NOMO-1 (cell line): ENCODE measurements around the gene PRUNE2.
A peak's percentile ranks its signal among the peaks of the same experiment; 100 is the strongest.
"Not testable (repeated sequence)": the region's sequence is repeated elsewhere in the genome, so short reads cannot be mapped to it uniquely, and the experiment has no call there.

Experiments
- DNase-seq, 2 experiments: peaks; one replicate each; lab custom pipeline; 2025; ENCODE audit not compliant: unreplicated experiment in 2 of 2; lab: John Stamatoyannopoulos, UW

The PRUNE2 gene

DNA sequence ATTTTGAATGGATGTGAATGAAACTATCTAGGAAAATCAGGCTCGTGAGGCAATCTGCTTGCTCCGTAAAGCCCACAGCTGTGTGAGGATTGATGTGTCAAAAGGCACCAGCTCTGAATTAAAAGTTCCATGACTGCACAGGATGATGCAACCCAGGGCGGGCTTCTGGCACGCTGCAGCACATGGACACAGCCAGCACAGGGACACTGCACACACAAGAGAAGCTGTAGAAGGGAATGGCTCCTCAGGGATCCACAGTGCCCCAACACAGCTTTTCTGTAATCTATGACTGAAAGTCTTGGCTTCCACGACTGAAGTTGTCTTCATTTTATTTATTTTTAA, 295.9 kb downstream of the PRUNE2 start:
- peak in 1 of 2 experiments; percentile 23 for DNase-seq

DNA sequence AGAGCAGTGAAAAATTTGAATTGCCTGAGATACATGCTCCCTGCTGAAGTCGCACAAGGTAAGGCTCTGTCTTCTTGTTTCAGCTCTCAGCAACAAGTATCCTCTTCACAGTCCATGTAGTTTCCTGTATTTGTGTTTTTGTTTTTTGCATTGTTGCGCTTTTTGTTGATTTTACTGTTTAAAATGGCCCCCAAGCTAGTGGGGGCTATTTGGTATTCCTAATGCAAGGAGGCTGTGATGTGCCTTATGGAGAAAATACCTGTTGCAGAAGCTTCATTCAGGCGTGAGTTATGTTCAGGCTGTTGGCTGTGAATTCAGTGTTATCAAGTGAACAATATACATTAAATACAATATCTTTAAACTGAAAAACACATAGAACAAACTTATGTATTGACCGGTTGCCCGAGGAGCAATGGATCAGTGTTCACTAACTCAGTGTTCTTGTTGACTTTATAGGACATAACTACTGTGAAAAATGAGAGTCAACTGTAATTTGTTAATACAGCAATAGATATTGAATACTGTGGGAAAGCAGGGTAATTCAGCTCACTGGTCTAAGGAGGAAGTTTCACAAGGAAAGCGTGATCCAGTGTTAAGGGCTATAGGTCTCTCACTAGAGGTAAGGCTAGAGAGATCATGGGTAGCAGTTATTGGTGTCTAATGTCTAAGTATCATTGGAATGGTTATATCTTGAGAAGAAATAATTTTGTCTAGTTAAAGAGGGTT, 296.5 kb downstream of the PRUNE2 start:
- no peak for DNase-seq

DNA sequence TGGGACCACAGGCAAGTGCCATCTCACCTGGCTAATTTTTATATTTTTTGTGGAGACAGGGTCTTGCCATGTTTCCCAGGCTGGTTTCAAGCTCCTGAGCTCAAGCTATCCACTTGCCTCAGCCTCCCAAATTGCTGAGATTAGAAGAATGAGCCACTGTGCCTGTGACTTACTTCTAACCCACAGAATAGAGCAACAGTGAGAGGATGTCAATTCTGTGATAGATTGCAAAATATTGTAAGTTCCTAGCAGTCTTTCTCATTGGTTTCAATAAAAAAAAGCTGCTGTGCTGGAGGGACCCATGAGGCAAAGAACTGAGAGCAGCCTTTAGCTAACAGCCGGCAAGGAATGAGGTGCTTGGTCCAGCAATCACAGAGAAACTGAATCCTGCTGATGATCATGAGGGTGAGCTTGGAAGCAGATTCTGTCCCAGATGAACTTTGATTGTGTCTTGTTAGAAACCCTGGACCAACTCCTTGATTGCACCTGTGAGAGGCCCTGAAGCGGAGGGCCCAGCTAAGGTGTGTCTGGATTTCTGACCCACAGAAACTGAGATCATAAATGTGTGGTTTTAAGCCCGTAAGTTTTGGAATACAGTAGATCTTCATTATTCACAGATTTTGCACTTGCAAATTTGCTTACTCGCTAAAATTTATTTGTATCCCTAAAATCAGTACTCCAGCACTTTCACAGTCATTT, 297.2 kb downstream of the PRUNE2 start:
- no peak for DNase-seq

DNA sequence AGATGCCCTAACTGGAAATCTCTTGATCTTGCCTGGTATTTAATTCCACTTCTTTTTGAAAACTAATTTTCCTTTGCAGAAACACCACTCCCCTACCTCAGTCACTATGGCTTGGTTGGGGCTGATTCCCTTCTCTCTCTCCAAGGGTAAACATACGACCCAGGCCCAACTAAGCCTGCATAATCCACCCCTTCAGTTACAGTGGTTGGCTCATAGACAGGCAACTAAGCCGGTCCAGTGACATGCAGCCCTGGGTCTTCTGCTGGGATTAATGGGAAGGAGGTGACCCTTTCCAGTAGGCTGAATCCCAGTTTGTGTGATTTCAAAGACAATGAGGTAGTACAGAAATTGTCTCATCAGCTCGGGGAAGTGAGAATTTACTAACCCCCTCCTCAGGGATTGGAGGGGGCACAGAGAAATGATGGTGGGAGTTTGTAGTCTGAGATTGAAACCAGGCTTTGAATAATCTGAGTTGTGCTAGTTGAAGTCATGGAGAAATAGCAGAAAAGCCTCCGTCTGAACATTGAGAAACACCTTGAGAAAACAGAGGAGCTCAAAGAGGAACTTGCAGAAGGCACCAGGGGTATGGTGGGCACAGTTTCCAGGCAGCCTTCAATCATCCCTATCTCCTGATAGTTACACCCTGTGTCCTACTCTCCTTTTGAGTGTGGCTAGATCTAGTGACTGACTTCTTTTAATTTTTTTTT, 298.0 kb downstream of the PRUNE2 start:
- DNase-seq, result peak in 1 of 2 experiments; percentile 59

DNA sequence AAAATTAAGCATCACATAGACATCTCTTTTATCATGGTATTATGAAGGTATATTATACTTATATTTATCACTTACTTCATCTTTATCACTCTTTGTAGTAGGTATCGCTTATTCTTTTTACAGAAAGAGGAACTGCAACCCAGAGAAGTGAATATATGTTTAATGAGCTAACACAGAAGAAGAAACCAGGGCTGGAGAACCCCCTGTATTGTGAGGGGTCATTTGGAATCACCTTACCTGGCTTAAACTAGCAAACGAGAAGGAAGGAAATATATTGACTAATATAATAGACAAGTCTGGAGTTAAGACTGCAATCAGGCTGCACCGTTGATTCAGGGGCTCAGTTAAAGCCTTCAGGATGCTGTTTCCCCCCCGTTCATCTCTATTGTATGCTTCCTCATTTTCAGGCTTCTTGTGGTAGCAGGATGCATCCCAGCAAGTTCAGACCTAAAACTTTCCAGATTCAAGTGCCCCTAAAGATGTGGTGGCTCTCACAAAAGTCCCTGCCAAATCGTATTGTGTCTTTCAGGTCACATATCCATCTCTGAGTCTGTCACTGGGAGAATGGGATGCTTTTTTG, 300.5 kb downstream of the PRUNE2 start:
- DNase-seq, result peak in 1 of 2 experiments; percentile 47

DNA sequence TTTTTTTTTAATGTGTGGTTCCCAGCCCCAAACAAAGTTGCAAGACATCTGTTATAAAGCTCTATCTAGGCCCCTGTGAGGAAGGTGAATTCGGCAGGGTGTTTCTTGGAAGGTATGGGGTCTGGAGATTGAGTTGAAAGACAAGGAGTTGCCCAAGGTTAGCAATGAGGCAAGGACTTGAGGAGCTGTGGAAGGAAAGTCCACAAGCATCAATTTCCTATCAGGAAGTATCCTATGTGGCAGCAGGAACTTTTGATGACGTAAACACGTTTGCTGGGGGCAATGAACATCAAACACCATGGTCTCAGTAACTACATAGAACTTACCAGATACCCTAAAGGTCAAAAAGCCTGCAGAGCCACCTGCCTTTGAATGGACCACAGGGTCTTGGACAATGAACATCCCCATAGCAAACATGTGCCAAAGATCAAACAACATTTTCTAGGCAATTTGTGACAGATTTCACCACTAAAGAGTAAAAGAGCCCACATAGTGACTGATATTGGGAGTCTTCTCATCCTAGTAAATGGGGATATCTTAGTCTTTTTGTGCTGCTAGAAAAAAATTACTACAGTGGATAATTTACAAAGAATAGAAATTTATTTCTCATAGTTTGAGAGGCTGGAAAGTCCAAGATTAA, 301.9 kb downstream of the PRUNE2 start:
- DNase-seq, result no peak

DNA sequence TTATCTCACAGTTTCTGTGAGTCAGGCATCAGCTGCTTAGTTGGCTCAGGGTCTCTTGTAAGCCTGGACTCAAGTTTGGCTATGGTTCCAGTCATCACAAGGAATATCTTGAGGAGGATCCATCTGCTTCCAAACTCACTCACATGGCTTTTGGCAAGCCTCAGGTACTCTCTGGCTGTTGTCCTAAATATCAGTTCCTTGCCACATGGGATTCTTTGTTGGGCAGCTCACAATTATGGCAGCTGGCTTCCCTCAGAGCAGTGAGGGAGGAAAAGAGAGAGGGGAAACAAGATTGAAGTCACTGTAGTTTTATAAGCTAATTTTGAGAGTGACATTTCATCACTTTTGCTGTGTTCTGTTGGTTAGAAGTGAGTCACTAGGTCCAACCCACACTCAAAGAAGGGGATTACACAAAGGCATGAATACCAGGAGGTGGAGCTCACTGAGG, 302.4 kb downstream of the PRUNE2 start:
- peak in 1 of 2 experiments; percentile 66 for DNase-seq

DNA sequence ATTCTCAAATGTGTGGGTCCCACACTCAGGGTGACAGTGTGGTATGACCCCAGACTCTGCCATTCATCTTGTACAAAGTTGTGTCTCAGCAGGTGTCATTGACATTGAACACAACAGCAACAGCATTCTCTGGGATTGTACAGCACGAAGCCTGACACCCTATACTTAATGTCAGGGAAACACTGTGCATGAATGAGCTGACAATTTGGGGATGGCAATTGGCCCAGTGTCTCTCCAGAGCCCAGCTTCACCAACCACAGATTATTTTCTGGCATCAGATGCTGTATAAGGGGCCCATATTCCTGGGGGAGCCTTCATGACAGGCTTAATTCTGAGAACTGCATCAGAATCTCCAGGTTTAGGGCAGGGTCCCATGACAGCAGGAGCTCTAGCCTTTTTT, 303.7 kb downstream of the PRUNE2 start:
- no peak for DNase-seq

DNA sequence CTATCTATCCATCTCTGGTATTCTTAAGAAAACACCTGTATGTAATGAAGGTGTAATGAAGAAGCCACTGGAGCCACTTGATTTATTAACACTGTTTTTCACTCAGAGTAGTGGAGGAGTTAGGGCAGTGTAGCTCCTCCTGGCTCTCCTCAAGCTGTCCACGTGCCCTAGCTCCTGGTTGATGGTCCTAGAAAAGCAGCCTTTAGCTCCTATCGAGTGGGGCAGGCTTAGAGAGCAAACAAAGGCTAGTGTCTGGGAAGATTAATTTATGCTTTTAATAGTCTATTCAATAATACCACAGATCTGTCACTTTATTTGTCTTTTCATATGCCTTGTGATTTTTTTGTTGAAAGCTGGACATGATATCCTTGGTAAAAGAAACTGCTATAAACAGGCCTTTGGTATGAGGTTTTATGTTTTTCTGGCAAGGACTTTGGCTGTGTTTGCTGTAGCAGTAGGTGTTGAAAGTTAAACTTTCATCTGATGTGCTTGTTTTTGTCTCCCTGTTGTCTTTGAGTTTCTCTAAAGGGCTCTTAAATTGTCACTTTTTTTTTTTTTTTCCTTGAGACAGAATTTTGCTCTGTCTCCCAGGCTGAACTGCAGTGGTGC, 305.8 kb downstream of the PRUNE2 start:
- no peak for DNase-seq

DNA sequence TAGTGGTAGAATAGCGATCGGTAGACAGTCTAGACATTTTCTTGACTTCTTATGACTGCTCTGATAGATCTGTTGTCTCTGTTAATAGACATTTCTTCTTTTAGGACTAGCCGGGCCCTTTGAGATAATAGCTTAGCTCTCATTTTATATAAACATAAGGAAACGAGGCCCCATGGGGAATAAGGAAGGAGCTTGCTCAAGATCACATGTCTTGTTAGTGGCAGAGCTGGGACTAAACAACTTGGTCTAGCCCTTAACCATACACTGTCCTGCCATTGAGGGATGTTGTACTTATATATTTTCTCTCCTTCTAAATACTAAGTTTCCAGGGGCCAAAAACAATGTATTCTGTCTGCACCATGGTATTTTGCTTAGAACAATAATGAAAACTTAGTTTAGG, 306.9 kb downstream of the PRUNE2 start:
- no peak for DNase-seq

DNA sequence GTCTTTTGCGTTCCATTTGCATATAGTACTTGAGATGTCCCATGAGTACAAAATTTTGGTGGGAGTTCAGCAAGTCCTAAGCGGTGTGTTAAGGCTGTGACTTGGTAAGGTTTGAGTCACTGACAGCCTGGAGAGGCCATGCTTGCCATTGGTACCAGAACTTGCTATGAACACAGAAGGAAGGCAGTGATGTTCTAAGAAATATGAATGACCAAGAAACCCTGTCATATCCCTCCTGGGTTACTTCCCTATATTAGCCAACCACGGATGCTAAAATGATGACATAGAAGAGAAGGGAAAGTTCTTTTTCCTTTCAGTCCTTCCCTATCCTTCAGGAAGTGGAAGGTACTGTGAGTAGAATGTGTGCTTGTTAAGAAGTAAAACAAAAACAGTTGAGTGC, 310.3 kb downstream of the PRUNE2 start:
- DNase-seq, result peak in 1 of 2 experiments; percentile 29

DNA sequence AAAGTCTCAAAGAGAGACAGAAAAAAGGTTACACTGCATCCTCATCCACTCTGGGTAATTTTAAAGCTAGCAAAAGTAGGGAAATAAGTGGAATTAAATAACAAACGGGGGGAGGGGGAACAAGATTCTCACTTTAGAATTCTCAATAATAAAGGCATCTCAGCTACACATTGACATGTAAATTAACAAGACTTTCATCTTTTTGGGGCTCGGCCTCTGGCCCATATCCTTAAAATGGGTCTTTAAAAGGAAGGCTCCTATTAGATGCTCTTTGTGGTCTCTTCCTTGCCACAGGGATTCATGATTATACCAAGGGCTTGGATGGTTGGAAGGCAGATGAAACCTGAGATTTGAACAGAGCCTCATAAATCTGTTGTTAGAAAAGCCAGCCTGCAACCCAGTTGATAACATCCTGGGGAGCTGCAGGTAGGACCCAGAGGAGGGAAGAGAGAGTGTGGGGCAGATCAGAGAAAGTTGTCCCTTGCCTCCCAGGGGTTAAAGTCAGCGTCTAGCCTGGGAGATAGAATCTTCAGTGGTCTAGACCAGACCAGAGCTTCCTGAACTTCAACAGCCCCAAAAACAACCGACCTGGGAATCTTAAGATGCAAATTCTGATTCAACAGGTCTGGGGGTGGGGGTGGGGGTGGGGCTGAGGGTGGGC, 311.0 kb downstream of the PRUNE2 start:
- DNase-seq, result no peak

DNA sequence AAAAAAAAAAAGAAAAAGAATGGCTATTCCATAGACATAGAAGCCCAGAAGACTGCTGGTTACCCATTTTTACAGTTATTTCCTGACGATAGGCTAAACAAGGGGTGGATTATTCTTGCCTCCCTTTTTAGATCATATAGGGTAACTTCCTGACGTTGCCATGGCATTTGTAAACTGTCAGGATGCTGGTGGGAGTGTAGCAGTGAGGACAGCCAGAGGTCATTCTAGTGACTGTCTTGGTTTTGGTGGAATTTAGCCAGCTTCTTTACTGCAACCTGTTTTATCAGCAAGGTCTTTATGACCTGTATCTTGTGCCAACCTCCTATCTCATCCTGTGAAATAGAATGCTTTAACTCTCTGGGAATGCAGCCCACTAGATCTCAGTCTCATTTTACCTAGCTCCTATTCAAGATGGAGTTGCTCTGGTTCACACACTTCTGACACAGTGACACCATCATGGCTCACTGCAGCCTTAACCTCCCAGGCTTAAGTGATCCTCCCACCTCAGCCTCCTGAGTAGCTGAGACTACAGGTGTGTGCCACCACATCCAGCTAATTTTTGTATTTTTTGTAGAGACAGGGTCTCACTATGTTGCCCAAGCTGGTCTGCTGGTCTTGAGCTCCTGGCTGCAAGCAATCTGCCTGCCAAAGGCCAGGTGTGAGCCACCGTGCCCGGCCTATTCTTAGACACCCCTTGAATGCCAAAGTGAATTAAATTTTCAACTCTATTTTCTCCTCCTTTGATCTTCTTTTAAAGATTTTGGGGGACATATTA, 311.8 kb downstream of the PRUNE2 start:
- not testable (repeated sequence) for DNase-seq

DNA sequence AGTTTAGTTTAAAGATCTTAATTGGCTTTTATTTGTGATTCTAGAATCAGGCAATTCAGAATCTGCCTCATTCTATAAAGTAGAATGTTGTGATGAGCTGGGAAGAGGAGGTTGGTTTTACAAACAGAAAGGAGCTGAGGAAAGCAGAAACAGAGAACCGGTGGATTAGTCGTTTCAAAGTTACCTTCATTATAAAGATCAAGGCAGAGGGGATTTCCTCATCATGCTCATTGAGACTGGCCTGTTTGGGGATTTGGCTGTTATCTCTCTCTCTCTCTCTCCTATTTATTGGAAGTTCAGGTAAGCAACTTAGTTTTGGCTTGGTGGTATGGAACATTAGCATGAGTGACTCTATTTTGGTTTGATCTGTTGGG, 313.0 kb downstream of the PRUNE2 start:
- no peak for DNase-seq

DNA sequence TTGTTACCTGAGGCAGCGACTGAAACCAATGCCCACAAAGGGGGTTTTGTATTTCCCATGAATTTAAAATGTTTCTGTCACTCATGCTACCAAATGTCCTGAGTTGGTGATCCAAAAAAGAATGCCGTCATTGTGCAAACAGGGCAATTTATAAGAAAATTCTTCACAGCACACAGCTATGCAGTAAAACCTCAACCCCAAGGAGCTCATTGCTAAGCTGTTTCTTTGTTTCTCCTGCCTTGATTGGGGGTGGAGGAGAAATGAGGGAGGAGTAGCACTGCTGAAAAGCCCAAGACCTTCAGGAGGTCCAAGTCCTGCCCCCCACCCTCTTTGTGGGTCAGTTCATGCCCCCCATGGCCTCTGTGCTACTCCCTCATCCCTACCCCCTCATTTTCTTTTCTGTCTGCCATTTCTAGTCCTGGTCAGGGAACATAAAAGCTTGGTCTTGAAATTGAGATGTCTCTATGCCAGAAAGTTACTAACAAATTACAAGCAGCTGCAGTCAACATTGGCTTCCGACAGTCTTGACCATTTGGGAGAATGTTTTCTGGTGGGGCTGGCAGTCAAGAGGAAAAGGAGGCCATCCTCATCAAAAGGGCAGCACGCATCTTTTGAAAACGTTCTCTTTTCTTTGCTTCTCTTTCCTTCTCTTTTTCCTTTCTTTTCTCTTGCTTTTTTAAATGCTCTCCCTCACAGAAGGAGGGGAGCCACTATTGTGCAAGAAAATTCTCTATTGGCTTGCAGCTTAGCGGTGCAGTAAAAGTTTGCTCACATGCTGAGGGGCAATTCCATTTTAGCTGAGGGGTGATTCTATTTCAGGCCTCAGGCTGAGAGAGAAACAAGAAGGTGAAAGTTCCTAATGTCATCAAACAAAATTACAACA, 313.6 kb downstream of the PRUNE2 start:
- peak in 1 of 2 experiments; percentile 30 for DNase-seq

DNA sequence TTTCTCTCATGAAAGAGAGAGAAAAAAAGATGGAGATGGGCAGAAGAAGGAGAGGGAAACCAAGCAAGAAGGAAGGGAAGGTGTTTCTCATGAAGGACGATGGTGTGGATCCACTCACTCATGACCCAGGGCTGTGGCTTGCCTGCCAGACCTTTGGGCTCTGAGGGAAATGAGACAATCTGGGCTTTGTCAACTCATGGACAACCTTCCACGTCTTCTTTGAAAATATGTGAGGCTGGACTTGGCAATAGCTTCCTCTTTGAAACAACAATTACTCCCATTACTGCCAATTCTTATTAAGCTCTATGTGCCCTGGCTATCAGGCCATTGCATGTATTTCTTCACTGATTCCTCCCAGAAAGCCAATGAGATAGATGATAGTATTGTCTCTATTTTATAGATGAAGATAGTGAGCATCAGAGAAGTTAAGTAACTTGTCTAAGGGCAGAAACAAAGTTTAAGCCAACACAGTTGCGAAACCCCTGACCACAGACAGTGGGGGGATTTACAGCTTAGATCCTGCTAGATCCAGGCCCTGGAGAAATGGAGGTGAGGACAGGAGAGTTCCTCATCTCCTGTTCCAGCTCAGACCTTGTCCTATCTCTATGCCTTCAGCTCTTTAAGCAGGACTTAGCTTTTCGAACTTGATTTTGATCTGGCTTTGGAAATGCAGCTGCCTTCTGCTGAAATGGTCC, 314.5 kb downstream of the PRUNE2 start:
- DNase-seq, result peak in 1 of 2 experiments; percentile 33

DNA sequence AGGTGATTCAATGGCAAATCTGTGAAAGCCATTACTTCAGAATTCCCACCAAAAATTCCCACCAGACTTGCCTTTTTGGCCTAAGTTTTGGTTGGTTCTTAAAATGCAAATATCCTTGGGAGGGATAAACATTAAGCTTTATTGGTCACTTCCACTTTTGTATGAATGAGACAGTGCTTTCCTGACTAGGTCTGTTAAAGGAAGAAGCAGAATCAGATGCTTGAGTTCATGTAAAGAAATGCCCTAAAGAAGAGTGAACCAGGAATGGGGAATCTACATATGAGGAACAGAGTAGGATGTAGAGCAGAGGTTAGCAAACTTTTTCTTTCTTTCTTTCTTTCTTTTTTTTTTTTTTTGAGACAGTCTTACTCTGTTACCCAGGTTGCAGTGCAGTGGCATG, 317.6 kb downstream of the PRUNE2 start:
- no peak for DNase-seq
